Stomach (tissue), 9 donors: ENCODE data around the gene XRCC3. TPM values are rescaled to one million over a fixed set of nuclear protein-coding genes. Genes with fewer than 3 reads are reported as not detected.
A peak's percentile ranks its signal among the peaks of the same experiment; 100 is the strongest.

Experiments used
- DNase-seq, 2 donors: peaks; one replicate each; pipeline versions ENCODE4 v3.0.0 to v3.0.0-alpha.2; 2013 to 2019
- H3K27ac ChIP-seq, 5 donors: fragments of 200-600 bp in 4 of 5; sonication (generic) in 4 of 5; one replicate each; pipeline ENCODE4 v1.5.1; 2013 to 2019; ENCODE audit warnings: mild to moderate bottlenecking in 1 of 5, moderate library complexity in 1 of 5
- H3K27me3 ChIP-seq, 3 donors: fragments of 200-600 bp; sonication (generic); one replicate each; pipeline ENCODE4 v1.5.1; 2017 to 2019; ENCODE audit warnings: mixed run types in 1 of 3
- H3K36me3 ChIP-seq, 4 donors: fragments of 200-600 bp; sonication (generic); 1 replicate in 3 of 4; 2 replicates in 1 of 4; pipeline ENCODE4 v1.5.1; 2016 to 2019
- H3K4me1 ChIP-seq, 4 donors: fragments of 200-600 bp; sonication (generic); one replicate each; pipeline ENCODE4 v1.5.1; 2016 to 2019
- H3K4me3 ChIP-seq, 4 donors: fragments of 200-600 bp; sonication (generic) in 3 of 4; one replicate each; pipeline ENCODE4 v1.5.1; 2016 to 2019; ENCODE audit warnings: mild to moderate bottlenecking in 1 of 4
- H3K9me3 ChIP-seq, 4 donors: fragments of 200-600 bp; sonication (generic); one replicate each; pipeline ENCODE4 v1.5.1; 2016 to 2019
- EP300 ChIP-seq: sonication (generic); formaldehyde crosslinking; IDR thresholded peaks from one replicate; pipeline ENCODE4 v1.6.1; 2017; ENCODE audit warnings: antibody characterized with exemption
- POLR2A ChIP-seq, 4 donors: fragments of 450-650 bp; IDR thresholded peaks; one replicate each; pipeline ENCODE4 v1.6.1; 2016; ENCODE audit warnings: antibody characterized with exemption in 4 of 4, control low read depth in 2 of 4, mild to moderate bottlenecking in 1 of 4, moderate library complexity in 1 of 4
- POLR2AphosphoS5 ChIP-seq, 3 donors: sonication (generic); formaldehyde crosslinking; IDR thresholded peaks; one replicate each; pipeline ENCODE4 v1.6.1; 2016; ENCODE audit warnings: antibody characterized with exemption in 3 of 3
- WGBS, 5 donors: extraction: QIAGEN DNeasy Blood & Tissue Kit in 3 of 5; methylation state at CpG; one replicate each; pipeline versions ENCODE4 v1.1.5 to v1.1.7; 2013 to 2018; 5-methylcytosine and 5-hydroxymethylcytosine counted together
- intact Hi-C: fragments of 100-400 bp; cut with DNase I; formaldehyde crosslinking; loops from one replicate; pipeline ENCODE4 v1.15.1; 2023; ENCODE audit warnings: low total_unique reads
- polyA plus RNA-seq, 3 donors: library from polyadenylated mRNA; stranded (reverse); fragments of 200-250 nt; gene quantifications; one replicate each; pipeline ENCODE4 v1.2.3, GENCODE V29; 2013
- total RNA-seq, 5 donors: library from RNA; depleted of rRNA; stranded (reverse); fragments of >200 nt; gene quantifications; one replicate each; pipeline versions ENCODE4 v1.1.0 to v1.2.3, GENCODE V29; 2014 to 2016
- TF ChIP-seq, protein P1 (sequence below), 7 experiments: fragments of 450-650 bp in 4 of 7; fragments of 200-600 bp in 3 of 7; sonication (generic) in 3 of 7; IDR thresholded peaks; one replicate each; pipeline ENCODE4 v1.5.1; 2016 to 2019; ENCODE audit warnings: antibody characterized with exemption in 7 of 7, control low read depth in 2 of 7, mild to moderate bottlenecking in 1 of 7
- donor health status: healthy with polysubstance abuse.
- donor health status: Bipolar disorder and iron deficiency.
- donor health status: healthy.

The XRCC3 gene
- total and polyA plus RNA-seq, 8 donors = 2.6 to 70.1 (median 6.3) TPM

DNA sequence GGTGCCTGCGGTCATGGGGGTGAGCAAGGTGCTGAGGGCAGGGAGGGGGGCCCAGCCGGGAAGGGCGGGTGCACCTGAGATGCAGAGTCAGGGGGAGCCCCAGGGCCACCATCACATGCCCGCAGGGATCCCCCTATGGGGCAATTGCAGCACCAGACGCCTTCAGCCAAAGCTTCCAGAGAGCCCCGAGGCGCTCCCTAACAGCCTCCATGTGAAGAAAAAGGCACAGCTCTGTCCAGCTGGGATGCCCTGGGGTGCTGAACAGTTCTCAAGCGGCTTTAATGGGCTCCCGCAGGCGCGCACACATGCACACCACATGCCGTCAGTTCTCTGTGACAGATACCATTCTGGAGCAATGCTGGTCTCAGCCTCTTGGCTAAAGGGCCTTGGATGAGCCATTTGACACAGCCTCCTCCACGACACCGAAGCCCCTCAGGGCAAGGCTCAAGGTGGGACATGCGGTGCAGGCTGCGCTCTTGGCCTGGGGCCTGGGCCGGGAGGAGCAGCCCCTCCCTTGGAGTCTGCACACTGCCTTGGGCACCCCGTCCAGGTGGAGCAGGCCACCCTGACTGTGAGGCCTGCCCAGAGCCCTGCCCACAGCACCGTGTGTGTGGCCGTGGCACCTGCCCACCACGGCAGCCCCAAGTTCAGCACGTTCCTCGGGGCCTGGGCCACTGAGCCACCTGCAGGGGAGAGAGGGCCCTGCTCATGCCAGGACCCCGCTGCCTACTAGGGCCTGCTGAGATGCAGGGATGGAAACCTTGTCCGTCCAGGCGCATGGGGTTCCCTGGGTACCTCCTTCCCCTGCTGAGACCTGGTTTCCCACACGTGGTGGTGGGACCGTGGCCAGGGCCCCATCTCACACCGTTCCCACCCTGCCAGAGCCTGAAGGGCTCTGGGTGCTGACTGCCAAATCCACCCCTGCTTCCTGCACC lies 7.7 kb downstream of the XRCC3 start:
- no peak for DNase-seq
- H3K4me1 ChIP-seq = peaks cover 31 to 79% (median 70%) of the 10 kb centered on the region in 4 donors
- H3K27ac ChIP-seq = no peak overlapping the region
- peaks cover 12 to 67% (median 58%) of the 10 kb centered on the region in 4 donors for H3K36me3 ChIP-seq
- intact Hi-C loops = no loop called here
- H3K9me3 ChIP-seq = no peaks in the 10 kb centered on the region
- no peaks in the 10 kb centered on the region for H3K27me3 ChIP-seq
- 87 to 92% (median 88%) methylated on average over 12 to 29 of the region's 29 CpGs for WGBS, 5 donors
- TF ChIP-seq, protein P1, sequence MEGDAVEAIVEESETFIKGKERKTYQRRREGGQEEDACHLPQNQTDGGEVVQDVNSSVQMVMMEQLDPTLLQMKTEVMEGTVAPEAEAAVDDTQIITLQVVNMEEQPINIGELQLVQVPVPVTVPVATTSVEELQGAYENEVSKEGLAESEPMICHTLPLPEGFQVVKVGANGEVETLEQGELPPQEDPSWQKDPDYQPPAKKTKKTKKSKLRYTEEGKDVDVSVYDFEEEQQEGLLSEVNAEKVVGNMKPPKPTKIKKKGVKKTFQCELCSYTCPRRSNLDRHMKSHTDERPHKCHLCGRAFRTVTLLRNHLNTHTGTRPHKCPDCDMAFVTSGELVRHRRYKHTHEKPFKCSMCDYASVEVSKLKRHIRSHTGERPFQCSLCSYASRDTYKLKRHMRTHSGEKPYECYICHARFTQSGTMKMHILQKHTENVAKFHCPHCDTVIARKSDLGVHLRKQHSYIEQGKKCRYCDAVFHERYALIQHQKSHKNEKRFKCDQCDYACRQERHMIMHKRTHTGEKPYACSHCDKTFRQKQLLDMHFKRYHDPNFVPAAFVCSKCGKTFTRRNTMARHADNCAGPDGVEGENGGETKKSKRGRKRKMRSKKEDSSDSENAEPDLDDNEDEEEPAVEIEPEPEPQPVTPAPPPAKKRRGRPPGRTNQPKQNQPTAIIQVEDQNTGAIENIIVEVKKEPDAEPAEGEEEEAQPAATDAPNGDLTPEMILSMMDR (IDR thresholded peaks at IDR 0.05) = no peak
- no peak for TF ChIP-seq POLR2AphosphoS5 (IDR thresholded peaks at IDR 0.05)
- no peak for TF ChIP-seq EP300
- no peak for TF ChIP-seq POLR2A (IDR thresholded peaks at IDR 0.05)
- no peak overlapping the region for H3K4me3 ChIP-seq

DNA sequence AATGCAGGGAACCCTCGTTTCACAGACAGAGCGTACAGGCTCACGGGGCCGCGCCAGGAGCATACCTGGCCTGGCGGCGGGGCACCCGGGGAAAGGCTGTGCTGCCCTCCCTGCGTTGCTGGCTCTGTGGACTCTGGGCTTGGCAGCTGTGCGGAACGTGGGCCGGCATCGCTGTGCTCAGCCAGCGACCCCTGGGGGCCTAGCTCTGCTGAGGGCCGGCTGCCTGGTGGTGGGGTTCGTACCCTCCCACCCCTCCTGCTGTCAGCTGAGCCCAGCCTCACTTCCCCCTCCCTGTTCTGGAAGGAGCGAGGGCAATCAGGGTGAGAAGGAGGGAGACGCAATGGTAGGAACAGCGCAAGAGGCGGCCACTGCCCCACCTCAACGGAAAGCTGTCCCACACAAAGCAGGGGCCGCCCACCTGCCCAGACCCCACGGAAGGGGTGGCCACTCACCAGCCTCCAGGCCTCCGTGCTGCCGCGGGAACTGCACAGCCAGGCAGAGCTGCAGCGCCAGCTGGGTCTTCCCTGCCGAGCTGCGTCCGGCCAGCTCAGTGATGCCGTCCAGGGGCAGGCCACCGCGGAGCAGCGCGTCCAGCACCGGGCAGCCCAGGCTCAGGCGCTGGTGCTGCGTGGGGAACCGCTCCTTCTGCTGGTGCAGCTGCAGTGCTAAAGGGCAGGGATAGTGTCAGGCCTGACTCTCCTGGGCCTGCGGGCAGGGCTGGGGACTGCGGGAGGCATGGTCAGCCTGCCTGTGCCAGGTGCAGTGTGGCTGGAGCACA lies 8.5 kb downstream of the XRCC3 start:
- Histone ChIP-seq H3K36me3 (peaks cover 16 to 76% (median 67%) of the 10 kb centered on the region in 4 donors), H3K9me3 (no peaks in the 10 kb centered on the region), H3K4me3 (no peak overlapping the region), H3K27ac (peak overlapping the region in 1 of 5 donors; percentile 75), H3K4me1 (peaks cover 22 to 70% (median 62%) of the 10 kb centered on the region in 4 donors), H3K27me3 (no peaks in the 10 kb centered on the region)
- intact Hi-C loops = no loop called here
- WGBS, 5 donors = 88 to 93% (median 92%) methylated on average over 9 to 41 of the region's 41 CpGs
- TF ChIP-seq, protein P1 (IDR thresholded peaks at IDR 0.05) = no peak
- TF ChIP-seq POLR2AphosphoS5 (IDR thresholded peaks at IDR 0.05) (no peak), EP300 (no peak), POLR2A (IDR thresholded peaks at IDR 0.05) (no peak)
- no peak for DNase-seq

DNA sequence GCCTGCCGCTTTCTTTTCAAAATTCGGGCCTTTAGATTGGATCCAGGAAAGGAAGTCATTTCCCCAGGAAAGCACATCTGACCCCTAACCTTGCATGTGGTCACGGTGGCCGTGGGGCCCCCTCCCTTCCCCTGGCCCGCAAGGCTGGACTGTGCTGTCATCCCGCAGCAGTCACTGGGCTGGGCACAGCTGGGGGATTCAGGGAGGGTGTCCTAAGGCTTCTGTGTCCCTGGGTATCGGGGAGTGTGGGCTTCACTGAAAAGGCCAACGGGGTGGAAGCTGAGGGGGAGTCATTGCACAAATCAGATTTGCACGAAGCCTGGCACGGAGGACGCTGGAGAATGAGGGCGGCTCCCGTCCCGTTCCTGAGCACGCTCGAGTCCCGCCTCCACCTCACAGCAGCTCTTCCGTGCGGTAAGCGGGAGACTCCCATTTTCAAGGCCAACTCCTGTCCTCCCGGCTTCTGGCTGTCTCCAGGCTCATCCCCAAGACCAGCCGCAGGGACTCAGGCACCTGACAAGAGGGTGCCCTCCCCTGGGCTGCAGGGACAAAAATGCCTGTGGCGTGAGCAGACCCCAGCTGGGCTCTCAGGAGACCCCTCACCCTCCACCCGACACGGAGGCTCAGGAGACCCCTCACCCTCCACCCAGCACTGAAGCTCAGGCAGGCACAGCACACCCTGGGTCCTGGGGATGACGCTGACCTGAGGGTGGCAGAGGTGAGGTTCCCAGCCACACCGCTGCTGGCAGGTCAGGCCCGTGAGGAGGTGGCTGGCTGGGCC lies 9.6 kb downstream of the XRCC3 start:
- no peak for DNase-seq
- Histone ChIP-seq H3K27ac (peak overlapping the region in 4 of 5 donors; percentile 22 to 75 (median 72)), H3K9me3 (no peaks in the 10 kb centered on the region), H3K36me3 (peaks cover 18 to 86% (median 77%) of the 10 kb centered on the region in 4 donors), H3K4me1 (peaks cover 14 to 60% (median 51%) of the 10 kb centered on the region in 4 donors), H3K4me3 (no peak overlapping the region), H3K27me3 (no peaks in the 10 kb centered on the region)
- intact Hi-C loops = no loop called here
- WGBS, 5 donors = 54 to 74% (median 68%) methylated on average over 24 to 28 of the region's 28 CpGs
- no peak for TF ChIP-seq POLR2AphosphoS5 (IDR thresholded peaks at IDR 0.05)
- no peak for TF ChIP-seq EP300
- no peak for TF ChIP-seq POLR2A (IDR thresholded peaks at IDR 0.05)
- TF ChIP-seq, protein P1 (IDR thresholded peaks at IDR 0.05) = no peak
